HG03565 (cell line): Measurements from ENCODE around the gene KRCC1.

Source experiments
- ATAC-seq: cut with Tn5 transposase; IDR thresholded peaks from one replicate; pipeline ENCODE4 v1.9.1; 2021; ENCODE audit warnings: mild to moderate bottlenecking, moderate library complexity; ENCODE audit not compliant: unreplicated experiment

KRCC1 gene

GRCh38 chr2:88078643-88079172 lies 23.1 kb upstream of the KRCC1 start:
- no peak for ATAC-seq

DNA sequence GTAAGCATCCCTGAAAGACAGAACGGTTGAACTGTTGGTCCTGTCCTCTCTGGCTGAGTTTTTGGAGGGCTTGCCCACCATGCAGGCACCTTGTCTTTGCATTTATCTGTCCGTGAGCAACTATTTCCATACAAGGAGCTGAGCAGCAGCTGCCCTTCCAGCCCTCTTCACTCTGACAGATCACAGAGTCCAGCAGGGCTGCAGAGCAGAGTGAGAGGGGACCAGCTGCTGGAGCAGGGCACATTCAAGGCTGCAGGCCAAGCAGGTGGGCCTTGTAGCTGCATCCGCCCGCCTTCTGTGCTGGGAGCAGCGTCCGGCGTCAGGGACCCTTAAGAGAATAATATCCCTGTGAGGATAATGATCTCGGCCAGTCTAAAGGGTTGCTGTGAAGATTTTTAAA lies 21.5 kb upstream of the KRCC1 start:
- no peak for ATAC-seq

GRCh38 chr2:88074854-88075292 lies 19.3 kb upstream of the KRCC1 start:
- ATAC-seq = no peak

- no peak for ATAC-seq
These were observed 18.6 kb upstream of the KRCC1 start for GRCh38 chr2:88074150-88074549.

GRCh38 chr2:88071365-88071764 lies 15.8 kb upstream of the KRCC1 start:
- no peak for ATAC-seq

DNA sequence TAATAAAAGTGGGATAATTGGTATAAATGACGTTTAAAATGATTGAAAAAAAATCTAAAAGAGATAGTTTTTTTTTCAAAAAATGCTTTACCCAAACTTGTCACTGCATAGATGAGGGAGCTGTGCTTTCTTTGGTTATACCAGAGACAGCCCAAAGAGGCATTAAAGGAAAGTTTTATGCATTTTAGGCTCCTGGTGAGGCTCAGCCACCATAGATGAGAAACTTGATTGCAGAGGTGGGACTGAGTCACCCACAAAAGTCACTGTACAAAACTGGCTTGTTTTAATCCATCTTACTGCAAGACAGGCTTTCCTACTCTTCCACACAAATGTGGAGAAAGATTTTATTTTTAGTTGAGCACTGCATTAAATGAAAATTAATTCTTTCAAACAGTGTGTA lies 14.5 kb upstream of the KRCC1 start:
- no peak for ATAC-seq

GRCh38 chr2:88069117-88069516 lies 13.5 kb upstream of the KRCC1 start:
- no peak for ATAC-seq

- no peak for ATAC-seq
These were observed 12.5 kb upstream of the KRCC1 start for GRCh38 chr2:88068044-88068443.

- ATAC-seq = no peak
These were observed 12.0 kb upstream of the KRCC1 start, which contains the start of gene SMYD1 for GRCh38 chr2:88067598-88067997. TSS of gene SMYD1 (plus strand) at chr2:88067825. CDS start at chr2:88067865, 40 bp downstream.

DNA sequence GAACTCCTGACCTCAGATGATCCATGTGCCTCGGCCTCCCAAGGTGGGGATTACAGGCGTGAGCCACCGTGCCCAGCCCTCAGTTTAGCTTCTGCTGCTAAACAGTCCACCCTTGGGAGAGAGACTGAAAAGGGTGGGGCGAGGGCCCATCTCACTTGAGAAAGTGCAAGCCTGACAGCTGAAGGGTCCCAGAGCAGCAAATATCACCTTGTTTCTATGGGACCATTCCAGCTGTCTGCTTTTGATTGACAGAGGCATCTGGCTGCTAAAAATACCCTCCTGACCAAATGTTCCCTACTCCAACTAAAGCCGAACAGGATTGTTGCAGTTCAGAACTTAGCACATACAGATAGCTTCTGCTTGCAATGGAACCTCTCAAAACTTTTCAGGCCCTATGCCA lies 11.6 kb upstream of the KRCC1 start:
- no peak for ATAC-seq

DNA sequence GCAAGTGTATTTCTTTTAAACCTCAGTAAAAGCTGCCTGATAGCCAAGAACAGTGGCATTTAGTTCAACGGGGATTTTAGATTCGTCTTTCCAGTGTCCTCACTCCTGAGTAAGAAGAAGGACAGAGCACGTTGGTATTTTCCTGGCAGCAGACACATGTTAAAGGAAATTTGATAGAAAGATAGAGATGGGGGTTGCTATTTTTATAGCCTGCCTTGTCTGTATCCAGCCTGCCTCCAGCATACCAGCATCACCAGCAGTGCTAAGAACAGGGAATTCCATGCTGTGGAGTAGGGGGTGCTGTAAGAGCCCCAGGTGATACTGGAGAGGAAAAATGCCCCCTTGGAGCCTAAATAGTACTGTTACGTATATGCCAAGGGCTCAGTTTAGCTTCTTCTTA lies 11.0 kb upstream of the KRCC1 start:
- ATAC-seq = no peak

- ATAC-seq = no peak
These were observed 5.7 kb upstream of the KRCC1 start for GRCh38 chr2:88061295-88061694.

- ATAC-seq = no peak
These were observed 5.3 kb upstream of the KRCC1 start for GRCh38 chr2:88060907-88061275.

DNA sequence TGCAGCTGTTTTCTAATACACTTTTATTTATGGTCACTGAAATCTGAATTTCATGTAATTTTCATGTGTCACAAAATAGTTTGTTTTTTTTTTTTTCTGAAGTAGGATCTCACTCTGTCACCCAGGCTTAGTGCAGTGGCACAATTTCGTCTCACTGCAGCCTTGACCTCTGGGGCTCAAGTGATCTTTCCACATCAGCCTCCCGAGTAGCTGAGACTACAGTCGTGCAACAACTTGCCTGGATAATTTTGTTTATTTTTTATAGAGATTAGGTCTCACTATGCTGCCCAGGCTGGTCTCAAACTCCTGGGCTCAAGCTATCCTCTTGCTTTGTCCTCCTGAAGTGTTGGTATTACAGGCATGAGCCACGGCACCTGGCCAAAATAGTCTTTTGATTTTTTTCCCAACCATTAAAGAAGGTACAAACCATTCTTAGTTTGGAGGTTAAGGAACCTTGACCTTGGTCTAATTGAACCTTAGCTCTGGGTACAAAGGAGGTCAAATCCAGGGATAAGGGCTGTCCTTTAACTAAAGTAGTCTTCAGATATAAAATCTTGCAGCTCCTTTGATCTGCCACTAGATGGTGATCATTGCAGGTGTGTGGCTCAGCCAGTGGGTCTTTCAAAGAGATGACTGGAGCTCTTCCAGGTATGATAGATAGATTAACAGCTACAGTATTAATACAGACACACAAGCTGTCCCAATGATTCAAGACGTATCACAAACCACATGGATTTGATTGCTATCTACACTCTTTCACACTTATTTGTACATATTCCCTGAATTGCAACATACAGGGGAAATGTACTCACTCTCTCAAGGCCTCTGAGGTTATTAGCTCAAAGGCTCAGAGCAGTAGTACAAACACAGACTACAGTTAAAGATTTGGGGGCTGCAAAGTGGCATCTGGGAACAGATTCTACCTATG lies 4.7 kb upstream of the KRCC1 start:
- ATAC-seq = no peak

- no peak for ATAC-seq
These were observed 2.6 kb upstream of the KRCC1 start for GRCh38 chr2:88058191-88058590.

- ATAC-seq = no peak
These were observed 1.9 kb upstream of the KRCC1 start for GRCh38 chr2:88057437-88057844.

DNA sequence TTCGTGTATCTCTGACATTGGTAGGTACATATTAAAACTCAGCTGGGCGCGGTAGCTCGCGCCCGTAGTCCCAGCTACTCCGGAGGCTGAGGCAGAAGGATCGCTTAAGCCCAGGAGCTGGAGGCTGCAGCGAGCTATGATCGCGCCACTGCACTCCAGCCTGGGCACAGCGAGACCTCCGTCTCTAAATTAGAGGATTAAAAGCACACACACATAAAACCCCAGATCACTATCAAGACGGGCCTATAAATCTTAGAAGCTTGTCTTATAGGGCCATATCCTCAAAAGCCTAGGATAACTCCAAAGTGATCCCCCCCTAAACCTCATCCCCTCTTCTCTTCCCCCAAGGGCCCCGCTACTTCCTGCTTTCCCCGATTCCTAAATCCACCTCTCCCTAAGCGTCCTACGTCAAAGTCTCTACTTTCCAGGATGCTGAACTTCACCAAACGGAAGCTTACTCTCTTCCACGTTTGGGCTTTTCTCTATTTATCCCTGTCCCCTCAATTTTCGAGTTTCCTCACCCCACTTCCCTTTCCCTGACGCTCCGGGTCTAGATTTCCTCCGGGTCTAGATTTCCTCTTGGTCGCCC lies 707 bp downstream of the KRCC1 start:
- no peak for ATAC-seq

- no peak for ATAC-seq
These were observed 1.4 kb downstream of the KRCC1 start for GRCh38 chr2:88053934-88054781.

DNA sequence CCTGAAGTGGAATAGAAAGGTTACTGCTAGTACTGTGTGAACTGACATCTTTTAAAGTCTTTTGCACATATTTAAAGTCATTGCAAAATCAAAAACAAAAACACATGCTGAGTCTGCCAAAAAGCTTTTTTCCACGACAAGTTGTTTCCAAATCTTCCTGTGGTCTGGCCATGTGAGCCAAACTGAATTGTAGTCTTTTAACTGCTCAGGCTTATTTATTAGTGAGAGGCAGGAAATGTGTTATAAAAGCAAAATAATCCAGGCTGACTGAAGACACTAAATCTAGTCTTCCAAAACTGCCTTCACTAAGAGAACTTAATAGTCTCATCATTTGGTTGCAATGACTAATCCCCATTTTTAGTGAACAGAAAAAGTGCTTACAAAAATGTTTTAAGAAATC lies 2.3 kb downstream of the KRCC1 start:
- ATAC-seq = no peak

- ATAC-seq = no peak
These were observed 3.8 kb downstream of the KRCC1 start for GRCh38 chr2:88051792-88052191.

DNA sequence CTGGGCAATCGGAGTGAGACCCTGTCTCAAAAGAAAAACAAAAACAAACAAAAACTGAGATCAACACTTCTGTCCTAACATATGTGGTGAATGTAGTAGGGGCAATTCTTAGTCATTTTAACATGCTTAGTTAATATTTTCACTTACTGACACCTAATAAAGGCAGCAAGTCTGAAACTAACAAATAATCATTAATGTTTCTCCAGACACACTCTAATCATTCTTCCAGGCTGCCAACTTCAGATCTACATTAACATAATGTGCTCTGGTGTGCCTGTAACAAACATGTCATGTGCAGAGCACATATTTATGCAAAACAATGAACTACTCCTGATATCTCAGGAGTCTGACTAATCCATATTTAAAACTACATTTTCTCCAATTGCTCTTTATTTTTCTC lies 6.0 kb downstream of the KRCC1 start:
- no peak for ATAC-seq
